HPDE6-E6E7 (cell line): ENCODE results near the gene HMCN1.
"Not testable (repeated sequence)": the region's sequence is repeated elsewhere in the genome, so short reads cannot be mapped to it uniquely, and the experiment has no call there.

Experiments used
- DNase-seq: peaks from one replicate; pipeline ENCODE4 v3.0.0; 2011; ENCODE audit warnings: missing footprints; ENCODE audit errors: extremely low spot score

HMCN1 gene

DNA sequence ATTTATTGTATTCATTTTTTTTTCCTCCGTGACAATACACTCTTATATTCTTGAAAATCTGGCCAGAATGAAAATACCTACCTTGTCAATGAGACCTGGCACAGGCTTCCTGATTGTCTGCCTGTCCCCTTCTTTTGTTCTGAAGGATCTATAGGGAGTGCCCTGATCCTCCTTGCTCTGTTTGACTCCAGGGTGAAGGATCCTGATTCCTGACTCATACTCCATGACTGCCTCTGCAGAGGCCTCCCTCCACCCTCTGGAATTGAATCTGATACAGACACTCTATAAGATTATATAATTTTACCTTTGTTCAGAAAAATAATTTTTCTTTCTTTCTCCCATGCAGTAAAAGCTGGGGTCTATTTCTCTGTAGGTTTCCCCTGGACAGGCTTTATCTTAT, 116.2 kb downstream of the HMCN1 start:
- DNase-seq, result peak; percentile 36

- no peak for DNase-seq
These were observed 119.5 kb downstream of the HMCN1 start for GRCh38 chr1:185853739-185854138.

DNA sequence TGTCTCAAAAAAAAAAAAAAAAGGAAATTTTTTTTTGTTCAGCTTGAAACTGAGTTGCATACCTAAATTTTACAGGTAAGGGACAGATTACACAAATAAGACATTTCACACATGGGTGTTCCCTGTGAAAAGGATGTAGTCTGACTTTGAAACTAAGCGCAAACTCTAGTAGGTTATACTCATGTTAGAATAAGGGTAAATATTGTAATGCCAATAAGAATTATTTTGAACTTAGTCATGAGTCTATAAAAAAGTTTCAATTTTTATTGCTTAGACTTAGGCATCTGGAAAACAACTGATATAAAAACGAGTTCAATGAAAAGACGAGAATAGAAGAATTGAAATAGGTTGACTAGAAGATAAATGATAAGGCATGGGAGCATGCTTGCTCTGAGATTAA, 122.3 kb downstream of the HMCN1 start:
- DNase-seq, result no peak

GRCh38 chr1:185857442-185857841, 123.3 kb downstream of the HMCN1 start:
- no peak for DNase-seq

DNA sequence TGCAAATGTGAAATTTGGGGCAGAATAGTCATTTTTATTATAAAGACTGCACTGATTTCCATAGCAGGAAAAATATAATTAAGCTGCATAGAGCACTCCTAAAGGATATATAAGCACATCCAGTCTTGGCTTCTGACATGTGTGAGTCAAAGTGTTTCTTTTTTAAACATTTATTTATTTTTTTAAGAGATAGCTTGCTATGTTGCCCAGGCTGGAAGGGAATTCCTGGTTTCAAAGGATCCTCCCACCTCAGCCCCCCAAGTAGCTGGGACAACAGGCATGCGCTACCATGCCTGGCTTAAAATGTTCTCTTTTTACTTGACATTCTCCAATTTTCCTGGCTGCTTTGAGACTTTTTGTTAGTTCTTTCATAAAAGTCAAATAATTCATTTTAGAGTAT, 126.1 kb downstream of the HMCN1 start:
- DNase-seq, result no peak

DNA sequence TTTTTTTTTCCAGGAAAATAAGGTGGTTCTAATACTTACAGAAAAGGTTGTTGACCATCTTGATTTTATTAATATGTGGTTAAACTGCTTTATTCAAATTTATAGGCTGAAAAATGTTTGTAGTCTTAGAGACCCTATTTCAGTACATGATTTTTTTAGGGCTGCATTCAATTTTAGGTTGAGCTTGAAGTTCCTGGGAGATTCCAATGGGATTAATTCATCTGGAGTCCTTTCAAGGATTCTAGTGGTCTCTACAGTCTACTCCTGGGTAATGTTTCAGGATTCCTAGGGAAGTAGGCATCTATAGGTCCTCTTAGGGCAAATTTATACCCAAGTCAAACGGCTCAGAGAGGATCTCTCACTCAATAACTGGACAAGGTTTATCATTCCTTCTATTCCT, 126.7 kb downstream of the HMCN1 start:
- no peak for DNase-seq

- DNase-seq, result no peak
These were observed 127.4 kb downstream of the HMCN1 start for GRCh38 chr1:185861630-185862029.

GRCh38 chr1:185862235-185862634, 128.0 kb downstream of the HMCN1 start:
- DNase-seq, result no peak

DNA sequence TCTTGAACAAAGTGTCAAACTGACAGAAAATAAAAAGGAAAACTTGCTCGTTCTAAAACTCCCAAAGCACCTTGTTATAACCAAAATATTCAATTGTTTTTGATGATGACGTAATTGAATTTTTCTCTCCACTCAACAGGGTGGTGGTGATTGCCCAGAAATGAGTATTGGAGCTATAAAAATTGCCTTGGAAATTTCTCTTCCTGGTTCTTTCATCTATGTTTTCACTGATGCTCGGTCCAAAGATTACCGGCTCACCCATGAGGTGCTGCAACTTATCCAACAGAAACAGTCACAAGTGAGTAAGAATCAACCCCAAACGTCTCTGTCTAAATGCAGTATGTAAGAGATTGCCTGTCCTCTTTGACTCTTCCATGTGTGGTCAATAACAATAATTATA, 130.1 kb downstream of the HMCN1 start:
- no peak for DNase-seq

- peak; percentile 25 for DNase-seq
These were observed 130.8 kb downstream of the HMCN1 start for GRCh38 chr1:185864889-185865517.

GRCh38 chr1:185869590-185869989, 135.4 kb downstream of the HMCN1 start:
- no peak for DNase-seq

DNA sequence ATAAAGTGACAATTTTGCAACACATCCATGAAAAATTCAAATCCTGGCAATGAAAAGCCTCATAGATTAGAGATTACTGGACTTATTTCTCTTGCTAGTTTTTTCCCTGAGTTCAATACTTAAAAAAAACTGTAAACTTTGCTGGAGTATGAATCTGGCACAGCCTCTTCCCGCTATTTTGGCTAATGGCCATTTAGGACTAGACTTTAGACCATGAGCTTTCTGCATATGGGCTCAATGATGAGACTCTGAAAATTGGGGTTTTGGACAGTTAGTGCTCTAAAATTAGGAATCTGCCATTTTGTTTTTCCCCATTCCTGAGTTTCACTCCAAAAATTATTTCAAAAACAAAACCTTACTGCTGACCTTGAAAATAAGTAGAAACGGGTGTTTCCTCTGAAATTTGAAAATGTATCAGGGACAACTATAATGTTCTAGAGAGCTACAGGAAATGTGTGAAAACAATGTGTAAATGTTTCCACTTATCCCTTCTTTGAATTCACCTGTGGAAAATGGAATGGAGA, 137.5 kb downstream of the HMCN1 start:
- no peak for DNase-seq

- DNase-seq, result no peak
These were observed 140.1 kb downstream of the HMCN1 start for GRCh38 chr1:185874246-185874645.

DNA sequence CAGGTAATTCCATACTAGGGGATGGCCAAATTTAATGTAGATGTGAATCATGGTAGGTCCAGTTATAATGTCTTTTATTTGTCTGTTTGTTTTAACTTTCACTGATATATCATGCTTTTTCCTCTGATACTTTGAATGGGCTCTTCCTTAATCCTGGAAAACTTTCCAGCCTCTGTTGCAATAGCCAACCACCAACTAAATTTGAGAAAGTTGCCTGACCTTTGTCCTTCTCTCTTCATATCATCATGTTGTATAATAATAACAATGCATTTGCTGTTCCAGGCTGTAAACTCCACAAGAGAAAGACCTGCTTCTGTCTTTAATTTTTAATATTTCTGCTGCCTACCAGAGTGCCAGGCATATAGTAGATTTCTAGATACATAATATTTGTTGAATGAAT, 146.1 kb downstream of the HMCN1 start:
- DNase-seq, result no peak

DNA sequence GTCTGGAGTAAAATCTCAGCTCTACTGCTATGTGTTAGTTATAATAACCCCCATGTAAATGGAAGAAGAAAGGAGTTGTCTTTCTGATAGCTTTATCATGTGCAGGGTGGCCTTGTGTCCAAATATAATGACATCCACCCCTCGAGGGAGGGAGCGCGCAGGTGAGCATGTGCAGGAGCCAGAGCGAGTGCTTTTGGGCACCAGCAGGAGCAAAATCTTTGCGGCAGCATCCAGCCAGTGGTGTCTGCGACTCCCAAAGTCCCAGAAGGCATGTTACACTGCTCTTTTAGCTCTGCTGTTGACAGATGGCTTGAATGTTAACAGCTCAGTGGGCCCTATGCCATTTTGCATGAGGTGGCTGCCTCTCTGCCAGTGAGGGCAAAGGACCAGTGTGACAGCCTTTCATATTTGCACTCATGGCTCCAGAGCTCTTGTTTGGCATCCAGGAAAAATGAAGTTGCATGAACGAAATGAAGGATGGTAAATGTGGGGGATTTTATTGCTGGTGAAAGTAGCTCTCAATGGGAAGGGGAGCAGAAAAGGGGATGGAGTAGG, 146.7 kb downstream of the HMCN1 start:
- no peak for DNase-seq

- no peak for DNase-seq
These were observed 151.9 kb downstream of the HMCN1 start for GRCh38 chr1:185886046-185886445.

GRCh38 chr1:185886671-185887070, 152.5 kb downstream of the HMCN1 start:
- no peak for DNase-seq

DNA sequence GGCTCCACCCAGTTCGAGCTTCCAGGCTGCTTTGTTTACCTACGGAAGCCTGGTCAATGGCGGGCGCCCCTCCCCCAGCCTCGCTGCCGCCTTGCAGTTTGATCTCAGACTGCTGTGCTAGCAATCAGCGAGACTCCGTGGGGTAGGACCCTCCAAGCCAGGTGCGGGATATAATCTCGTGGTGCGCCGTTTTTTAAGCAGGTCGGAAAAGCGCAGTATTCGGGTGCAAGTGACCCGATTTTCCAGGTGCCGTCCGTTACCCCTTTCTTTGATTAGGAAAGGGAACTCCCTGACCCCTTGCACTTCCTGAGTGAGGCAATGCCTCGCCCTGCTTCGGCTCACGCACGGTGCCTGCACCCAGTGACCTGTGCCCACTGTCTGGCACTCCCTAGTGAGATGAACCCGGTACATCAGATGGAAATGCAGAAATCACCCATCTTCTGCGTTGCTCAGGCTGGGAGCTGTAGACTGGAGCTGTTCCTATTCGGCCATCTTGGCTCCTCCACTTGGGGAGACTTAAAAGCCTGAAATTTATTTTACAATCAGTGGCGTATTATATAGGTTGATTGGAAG, 158.7 kb downstream of the HMCN1 start:
- DNase-seq, result not testable (repeated sequence)

DNA sequence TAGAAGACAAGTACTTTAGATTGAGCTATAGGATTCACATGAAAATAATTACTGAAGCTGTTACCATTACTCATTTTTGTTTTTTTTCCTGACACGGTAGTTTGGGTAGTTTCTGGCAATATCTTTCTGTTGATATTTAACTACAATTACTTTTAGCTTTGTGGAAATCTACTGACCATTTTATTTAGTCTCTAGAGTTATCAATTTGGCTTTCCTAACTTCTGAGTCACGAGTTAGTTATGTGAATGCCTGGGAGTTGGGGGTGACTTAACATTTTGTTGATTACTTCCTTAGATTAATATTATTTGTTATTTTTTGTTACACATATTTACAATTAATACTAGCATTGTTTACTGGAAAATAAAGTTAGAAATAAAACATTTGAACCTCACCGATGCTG, 160.6 kb downstream of the HMCN1 start:
- no peak for DNase-seq

DNA sequence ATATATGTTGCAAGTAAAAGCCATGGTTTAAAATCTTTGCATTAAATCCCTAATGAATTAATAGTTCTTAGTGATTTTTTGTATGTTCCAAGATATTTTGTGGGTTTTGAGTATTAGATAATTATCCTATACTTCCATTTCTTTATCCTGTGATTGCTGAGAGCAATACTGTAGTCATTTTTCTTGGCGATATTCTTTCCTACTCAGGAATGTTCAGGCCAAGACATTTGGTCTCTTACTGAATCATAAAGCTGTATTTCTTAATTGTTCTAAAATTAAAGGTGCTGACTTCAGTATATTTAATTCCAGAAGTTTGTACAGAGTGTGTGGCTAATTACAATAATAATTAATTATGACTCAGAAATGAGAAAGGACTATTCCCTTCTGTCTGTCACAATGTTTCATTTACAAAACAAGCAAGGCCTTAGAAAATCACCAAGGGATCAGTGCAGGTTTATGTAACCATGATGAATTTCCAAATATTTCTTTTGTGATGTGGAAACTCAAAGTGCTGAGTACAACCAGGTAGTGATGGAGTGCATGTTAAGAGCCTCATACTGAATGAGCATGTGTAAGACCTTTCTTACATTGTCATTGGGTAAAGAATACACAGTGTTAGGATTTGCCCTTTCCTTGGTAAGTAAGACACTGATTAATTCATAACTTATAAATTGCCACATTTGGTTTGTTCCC, 161.2 kb downstream of the HMCN1 start:
- DNase-seq, result no peak

DNA sequence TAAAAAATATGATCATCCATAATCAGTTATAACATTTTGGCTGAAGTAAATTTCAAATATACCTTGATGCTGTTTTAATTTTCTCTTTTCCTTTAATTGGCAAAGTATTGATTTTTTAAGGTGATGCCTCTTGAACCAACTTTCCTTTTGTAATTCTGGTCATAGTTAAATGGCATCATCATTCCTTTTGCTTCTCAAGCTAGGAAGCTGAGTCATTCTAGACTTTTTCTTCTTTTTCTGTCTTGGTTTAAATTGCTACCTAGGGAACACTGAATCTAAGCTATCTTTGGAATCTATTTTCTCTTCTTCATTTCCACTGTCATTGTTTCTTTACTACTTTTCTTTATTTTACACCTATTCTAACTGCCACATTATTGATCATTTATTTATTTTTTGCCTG, 162.7 kb downstream of the HMCN1 start:
- no peak for DNase-seq

- DNase-seq, result no peak
These were observed 172.0 kb downstream of the HMCN1 start for GRCh38 chr1:185906186-185906585.

DNA sequence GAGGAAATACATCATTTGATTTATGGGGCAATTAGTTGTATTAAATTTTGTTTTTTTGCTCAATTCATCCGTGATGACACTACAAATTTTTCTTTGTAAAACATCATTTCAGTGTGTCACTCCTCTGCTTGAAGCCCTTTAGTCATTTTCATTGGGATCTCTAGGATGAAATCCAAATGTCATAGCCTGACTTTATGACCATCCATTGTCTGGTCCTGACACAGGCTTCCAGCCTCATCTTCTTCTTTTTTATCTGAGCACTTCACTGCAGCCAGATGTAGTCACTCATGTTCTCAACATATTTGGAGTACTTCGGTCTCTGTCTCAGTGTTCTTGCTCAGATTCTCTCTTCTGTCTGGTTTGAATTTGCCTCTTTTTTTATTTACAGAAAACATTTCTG, 173.1 kb downstream of the HMCN1 start:
- DNase-seq, result no peak
